Left lobe of liver (tissue), 2 donors: ENCODE measurements around the gene PTPRM. TPM values are rescaled to one million over a fixed set of nuclear protein-coding genes. Genes with fewer than 3 reads are reported as not detected.

Experiments
- ATAC-seq: fragments of 200-7000 bp; cut with Tn5 transposase; one replicate; pipeline ENCODE4 v1.9.1; 2020; ENCODE audit warnings: mild to moderate bottlenecking, moderate library complexity
- DNase-seq: peaks from one replicate; pipeline ENCODE4 v3.0.0-alpha.2; 2020; ENCODE audit warnings: low spot score
- total RNA-seq: library from RNA; stranded (reverse); gene quantifications from one replicate; pipeline ENCODE4 v1.2.1, GENCODE V29; 2021
- donor health status: DM: no; HTN: no; CAD: no; lungs with moderate emphysema.
- donor health status: DM: no; HTN: yes; CAD: no.

PTPRM gene
- total RNA-seq, 1 donor from 2014 or later: 34.7 TPM

GRCh38 chr18:7840411-7840810, 273.3 kb downstream of the PTPRM start:
- DNase-seq: no peak
- no peak for ATAC-seq

- ATAC-seq (no peak), DNase-seq (no peak)
These were observed 276.9 kb downstream of the PTPRM start for GRCh38 chr18:7844017-7844416.

- DNase-seq: no peak
- ATAC-seq: no peak
These were observed 277.3 kb downstream of the PTPRM start for GRCh38 chr18:7844418-7844817.

GRCh38 chr18:7846335-7846734, 279.2 kb downstream of the PTPRM start:
- no peak for ATAC-seq
- DNase-seq: no peak

- DNase-seq: no peak
- ATAC-seq: no peak
These were observed 280.4 kb downstream of the PTPRM start for GRCh38 chr18:7847357-7848053.

- DNase-seq (no peak), ATAC-seq (no peak)
These were observed 280.9 kb downstream of the PTPRM start for GRCh38 chr18:7848054-7848412.

- no peak for DNase-seq
- no peak for ATAC-seq
These were observed 283.3 kb downstream of the PTPRM start for GRCh38 chr18:7850446-7850845.

GRCh38 chr18:7855028-7855427, 287.9 kb downstream of the PTPRM start:
- DNase-seq (no peak), ATAC-seq (no peak)

GRCh38 chr18:7855671-7856070, 288.6 kb downstream of the PTPRM start:
- no peak for DNase-seq
- ATAC-seq: no peak

GRCh38 chr18:7856116-7856515, 289.0 kb downstream of the PTPRM start:
- ATAC-seq (no peak), DNase-seq (no peak)

- ATAC-seq (no peak), DNase-seq (no peak)
These were observed 289.6 kb downstream of the PTPRM start for GRCh38 chr18:7856733-7857132.

GRCh38 chr18:7857562-7857961, 290.4 kb downstream of the PTPRM start:
- ATAC-seq: no peak
- no peak for DNase-seq

GRCh38 chr18:7859122-7859521, 292.0 kb downstream of the PTPRM start:
- ATAC-seq (no peak), DNase-seq (no peak)

- no peak for DNase-seq
- no peak for ATAC-seq
These were observed 303.1 kb downstream of the PTPRM start for GRCh38 chr18:7870266-7870665.

- no peak for DNase-seq
- ATAC-seq: no peak
These were observed 303.7 kb downstream of the PTPRM start for GRCh38 chr18:7870855-7871254.

GRCh38 chr18:7871560-7872456, 304.7 kb downstream of the PTPRM start:
- no peak for DNase-seq
- ATAC-seq: peak; percentile 56

GRCh38 chr18:7872569-7872968, 305.5 kb downstream of the PTPRM start:
- ATAC-seq (peak; percentile 92), DNase-seq (no peak)

GRCh38 chr18:7873316-7873715, 306.2 kb downstream of the PTPRM start:
- no peak for DNase-seq
- no peak for ATAC-seq

- no peak for ATAC-seq
- no peak for DNase-seq
These were observed 309.4 kb downstream of the PTPRM start for GRCh38 chr18:7876354-7877104.

- DNase-seq: no peak
- peak; percentile 92 for ATAC-seq
These were observed 310.5 kb downstream of the PTPRM start for GRCh38 chr18:7877609-7878008.
